Tibial nerve (tissue), 4 donors: Measurements from ENCODE around the gene RPL18. TPM values are rescaled to one million over a fixed set of nuclear protein-coding genes. Genes with fewer than 3 reads are reported as not detected.

Experiments used
- DNase-seq, 2 donors: peaks; one replicate each; pipeline ENCODE4 v3.0.0-alpha.2; 2019; ENCODE audit warnings: low spot score in 2 of 2
- H3K27ac ChIP-seq, 4 donors: fragments of 200-600 bp; sonication (generic) in 3 of 4; one replicate each; pipeline ENCODE4 v1.5.1; 2017 to 2019; ENCODE audit warnings: mild to moderate bottlenecking in 1 of 4
- H3K27me3 ChIP-seq, 2 donors: fragments of 200-600 bp; sonication (generic) in 1 of 2; one replicate each; pipeline versions ENCODE4 v1.5.1 to v1.6.0; 2017 to 2019
- H3K36me3 ChIP-seq, 3 donors: fragments of 200-600 bp; sonication (generic); one replicate each; pipeline ENCODE4 v1.5.1; 2018 to 2019
- H3K4me1 ChIP-seq, 4 donors: fragments of 200-600 bp; sonication (generic) in 3 of 4; one replicate each; pipeline ENCODE4 v1.5.1; 2017 to 2019
- H3K4me3 ChIP-seq, 4 donors: fragments of 200-600 bp; sonication (generic) in 3 of 4; one replicate each; pipeline ENCODE4 v1.5.1; 2017 to 2019; ENCODE audit warnings: mild to moderate bottlenecking in 1 of 4, moderate library complexity in 1 of 4
- H3K9me3 ChIP-seq, 4 donors: fragments of 200-600 bp; sonication (generic) in 3 of 4; one replicate each; pipeline ENCODE4 v1.5.1; 2017 to 2019
- CTCF ChIP-seq, 5 experiments: fragments of 200-600 bp in 3 of 5; fragments of 450-650 bp in 2 of 5; sonication (generic) in 3 of 5; IDR thresholded peaks; one replicate each; pipeline ENCODE4 v1.5.1; 2016 to 2019; ENCODE audit warnings: antibody characterized with exemption in 5 of 5, mild to moderate bottlenecking in 3 of 5, moderate library complexity in 2 of 5
- EP300 ChIP-seq, 2 donors: sonication (generic); formaldehyde crosslinking; IDR thresholded peaks; one replicate each; pipeline ENCODE4 v1.6.1; 2017; ENCODE audit warnings: antibody characterized with exemption in 2 of 2, mild to moderate bottlenecking in 1 of 2
- POLR2A ChIP-seq, 2 donors: fragments of 450-650 bp; IDR thresholded peaks; one replicate each; pipeline ENCODE4 v1.6.1; 2017; ENCODE audit warnings: antibody characterized with exemption in 2 of 2, mild to moderate bottlenecking in 2 of 2, moderate library complexity in 2 of 2
- whole genome bisulfite sequencing, 2 donors: methylation state at CpG; one replicate each; pipeline ENCODE4 v1.1.5; 2018; 5-methylcytosine and 5-hydroxymethylcytosine counted together
- total RNA-seq, 4 donors: library from RNA; depleted of rRNA; stranded (reverse); fragments of >200 nt; gene quantifications; one replicate each; pipeline ENCODE4 v1.1.0, GENCODE V29; 2016

RPL18 gene
- total RNA-seq, 4 donors from 2014 or later = 2,253 to 3,141 (median 2,490) TPM

DNA sequence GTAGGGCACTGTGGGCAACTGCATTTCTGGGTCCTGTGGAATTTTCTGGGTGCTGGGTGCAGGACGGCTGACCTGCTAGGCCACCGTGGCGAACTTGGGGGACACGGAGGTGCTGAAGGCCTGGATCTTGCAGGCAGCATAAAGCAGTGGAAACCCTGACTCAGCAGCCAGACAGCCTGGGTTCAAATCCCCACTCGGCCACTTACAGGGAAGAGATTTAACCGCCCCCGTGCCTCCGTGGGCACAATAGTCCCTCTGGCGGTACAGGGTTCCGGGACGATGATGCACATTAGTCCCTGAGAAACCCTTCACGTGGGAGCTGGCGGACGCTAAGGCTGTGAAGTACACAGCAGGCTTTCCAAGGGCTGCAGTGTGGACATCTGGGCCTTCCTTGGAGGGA lies 7.1 kb downstream of the RPL18 start:
- no peak for DNase-seq
- peaks cover 0 to 27% (median 3%) of the 10 kb centered on the region in 4 donors for H3K4me1 ChIP-seq
- H3K36me3 ChIP-seq = peaks cover 0 to 25% (median 13%) of the 10 kb centered on the region in 3 donors
- no peak overlapping the region for H3K4me3 ChIP-seq
- H3K9me3 ChIP-seq = no peaks in the 10 kb centered on the region
- no peak overlapping the region for H3K27ac ChIP-seq
- TF ChIP-seq POLR2A (IDR thresholded peaks at IDR 0.05) = no peak
- no peak for TF ChIP-seq CTCF (IDR thresholded peaks at IDR 0.05)
- no peak for TF ChIP-seq EP300 (IDR thresholded peaks at IDR 0.05)
- WGBS, 2 donors = 76 to 85% methylated on average over 13 to 14 of the region's 14 CpGs
- H3K27me3 ChIP-seq = no peaks in the 10 kb centered on the region

DNA sequence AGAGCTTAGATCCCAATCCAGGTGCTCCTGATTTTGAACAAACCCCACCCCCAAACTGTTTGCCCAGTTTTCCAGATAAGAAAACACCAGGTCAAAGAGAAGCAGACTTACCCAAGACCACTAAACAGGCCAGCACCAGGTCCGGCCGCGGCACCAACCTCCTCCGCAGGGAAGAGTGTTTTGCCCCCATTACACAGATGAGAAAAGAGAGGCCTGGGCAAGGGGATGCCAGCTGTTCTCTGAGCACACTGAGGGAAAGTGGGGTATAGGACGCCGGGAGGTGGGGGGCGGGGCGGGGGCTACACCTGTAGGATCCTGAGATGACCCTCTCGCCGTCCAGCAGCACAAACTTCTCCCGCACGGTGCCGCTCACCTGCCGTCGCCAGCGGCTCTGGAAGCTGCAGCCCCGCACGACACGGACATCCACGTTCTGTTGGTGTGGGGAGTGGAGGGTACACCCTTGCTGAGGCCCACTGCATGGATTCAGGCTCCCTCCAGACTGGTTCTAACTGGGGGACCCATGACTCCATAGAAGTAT lies 9.3 kb downstream of the RPL18 start:
- Histone ChIP-seq H3K27ac (no peak overlapping the region), H3K4me1 (peaks cover 0 to 4% (median 0%) of the 10 kb centered on the region in 4 donors), H3K9me3 (no peaks in the 10 kb centered on the region), H3K36me3 (peaks cover 0 to 3% (median 0%) of the 10 kb centered on the region in 3 donors), H3K27me3 (no peaks in the 10 kb centered on the region), H3K4me3 (no peak overlapping the region)
- no peak for DNase-seq
- 89 to 93% methylated on average over 20 of the region's 20 CpGs for WGBS, 2 donors
- TF ChIP-seq POLR2A (IDR thresholded peaks at IDR 0.05) (no peak), EP300 (IDR thresholded peaks at IDR 0.05) (no peak), CTCF (IDR thresholded peaks at IDR 0.05) (no peak)

GRCh38 chr19:48608798-48609263 lies 10.1 kb downstream of the RPL18 start:
- Histone ChIP-seq H3K4me1 (no peaks in the 10 kb centered on the region), H3K27ac (no peak overlapping the region), H3K4me3 (no peak overlapping the region), H3K36me3 (no peaks in the 10 kb centered on the region), H3K9me3 (no peaks in the 10 kb centered on the region), H3K27me3 (no peaks in the 10 kb centered on the region)
- no peak for DNase-seq
- 14% methylated on average over 4 to 8 of the region's 9 CpGs for WGBS, 2 donors
- TF ChIP-seq EP300 (IDR thresholded peaks at IDR 0.05) (no peak), CTCF (IDR thresholded peaks at IDR 0.05) (peak; percentile 8 to 40 (median 19))

DNA sequence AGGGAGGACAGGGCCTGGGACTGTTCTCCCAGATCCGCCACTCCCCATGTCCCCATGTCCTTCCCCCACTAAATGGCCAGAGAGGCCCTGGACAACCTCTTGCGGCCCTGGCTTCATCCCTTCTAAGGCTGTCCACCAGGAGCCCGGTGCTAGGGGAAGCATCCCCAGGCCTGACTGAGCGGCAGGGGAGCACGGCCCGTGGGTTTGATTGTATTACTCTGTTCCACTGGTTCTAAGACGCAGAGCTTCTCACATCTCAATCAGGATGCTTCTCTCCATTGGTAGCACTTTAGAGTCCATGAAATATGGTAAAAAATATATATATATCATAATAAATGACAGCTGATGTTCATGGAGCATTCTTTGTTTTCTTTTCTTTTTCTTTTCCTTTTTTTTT lies 11.6 kb downstream of the RPL18 start:
- no peaks in the 10 kb centered on the region for H3K4me1 ChIP-seq
- H3K36me3 ChIP-seq = no peaks in the 10 kb centered on the region
- TF ChIP-seq EP300 (IDR thresholded peaks at IDR 0.05) = no peak
- no peak for TF ChIP-seq CTCF (IDR thresholded peaks at IDR 0.05)
- no peak for TF ChIP-seq POLR2A (IDR thresholded peaks at IDR 0.05)
- H3K9me3 ChIP-seq = no peaks in the 10 kb centered on the region
- no peak for DNase-seq
- WGBS, 2 donors = 63 to 82% methylated on average over 5 to 7 of the region's 7 CpGs
- H3K4me3 ChIP-seq = no peak overlapping the region
- no peaks in the 10 kb centered on the region for H3K27me3 ChIP-seq
- H3K27ac ChIP-seq = no peak overlapping the region

- Histone ChIP-seq H3K36me3 (no peaks in the 10 kb centered on the region), H3K4me1 (no peaks in the 10 kb centered on the region), H3K27me3 (no peaks in the 10 kb centered on the region), H3K4me3 (no peak within 1 kb of the TSS), H3K9me3 (no peaks in the 10 kb centered on the region), H3K27ac (no peak within 1 kb of the TSS)
- TF ChIP-seq EP300 (IDR thresholded peaks at IDR 0.05) = no peak
- no peak for TF ChIP-seq CTCF (IDR thresholded peaks at IDR 0.05)
- TF ChIP-seq POLR2A (IDR thresholded peaks at IDR 0.05) = no peak
- 80 to 86% methylated on average over 16 to 39 of the region's 39 CpGs for WGBS, 2 donors
- DNase-seq = no peak
Observed at GRCh38 chr19:48606463-48607358, 12.3 kb downstream of the RPL18 start, which contains the start of gene SPACA4. TSS of gene SPACA4 (plus strand) at chr19:48606742. CDS start at chr19:48606979, 237 bp downstream.
